HCT116 (cell line): ENCODE measurements around the gene SLC35D1. TPM values are rescaled to one million over a fixed set of nuclear protein-coding genes. Genes with fewer than 3 reads are reported as not detected.

ENCODE experiments used
- CTCF ChIP-seq, 3 experiments: fragments of 200-600 bp in 1 of 3; sonication (generic) in 1 of 3; IDR thresholded peaks in 2 of 3; conservative IDR thresholded peaks in 1 of 3; 2 replicates each; pipeline ENCODE4 v1.5.1; 2012 to 2017; ENCODE audit warnings: low read depth in 2 of 3, low read length in 2 of 3, antibody characterized with exemption in 1 of 3, borderline replicate concordance in 1 of 3, control low read depth in 1 of 3, mild to moderate bottlenecking in 1 of 3, mixed read lengths in 1 of 3, mixed run types in 1 of 3, moderate library complexity in 1 of 3; ENCODE audit not compliant: insufficient read depth in 1 of 3
- EZH2phosphoT487 ChIP-seq: fragments of 200-600 bp; IDR thresholded peaks from 2 replicates; pipeline ENCODE4 v1.6.1; 2018; ENCODE audit warnings: antibody characterized with exemption, borderline replicate concordance
- REST ChIP-seq: IDR thresholded peaks from 2 replicates; pipeline ENCODE4 v1.6.1; 2012; ENCODE audit warnings: low read depth
- SIN3A ChIP-seq: IDR thresholded peaks from 2 replicates; pipeline ENCODE4 v1.6.1; 2012; ENCODE audit warnings: low read depth
- SRF ChIP-seq: IDR thresholded peaks from 2 replicates; pipeline ENCODE4 v1.6.1; 2012; ENCODE audit warnings: low read depth
- TCF7L2 ChIP-seq: IDR thresholded peaks from 2 replicates; pipeline ENCODE4 v1.7.0; 2011; ENCODE audit warnings: borderline replicate concordance, inconsistent platforms; ENCODE audit not compliant: insufficient read depth, insufficient read length; ENCODE audit errors: extremely low read depth
- total RNA-seq: library from RNA; stranded (reverse); gene quantifications from one replicate; pipeline ENCODE4 v1.2.1, GENCODE V29; 2021; ENCODE audit not compliant: unreplicated experiment

The SLC35D1 gene
- total RNA-seq, 1 experiment from 2014 or later, result 6.1 TPM

GRCh38 chr1:66951513-66951912 lies 102.4 kb downstream of the SLC35D1 start (continued):
- TF ChIP-seq REST (no peak), CTCF (IDR thresholded peaks at IDR 0.05 in 2 of 3, conservative IDR thresholded peaks at IDR 0.05 in 1 of 3; ENCODE audit: borderline replicate concordance in 1 of 3, insufficient read depth in 1 of 3, low read depth in 2 of 3, low read length in 2 of 3) (no peak), SIN3A (no peak), SRF (no peak), EZH2phosphoT487 (no peak), TCF7L2 (no peak)

Other genes starting within 250 kb of the SLC35D1 start
- gene DNAI4, start 129.3 kb downstream of the SLC35D1 start, total RNA-seq, result 3.9 TPM
- gene MIER1, start 129.2 kb downstream of the SLC35D1 start, total RNA-seq, result 28.7 TPM
- not detected for gene C1orf141, start 80.8 kb upstream of the SLC35D1 start, total RNA-seq
- not detected for gene IL23R, start 112.3 kb upstream of the SLC35D1 start, total RNA-seq